ENCODE results near the gene MRPS17. TPM values are rescaled to one million over a fixed set of nuclear protein-coding genes. Genes with fewer than 3 reads are reported as not detected.

Gene MRPS17
- total RNA-seq, 5 donors from 2014 or later (not counting 1 experiment from before 2014, with no cell fraction given) = 7.8 to 12.2 (median 11.1) TPM

DNA sequence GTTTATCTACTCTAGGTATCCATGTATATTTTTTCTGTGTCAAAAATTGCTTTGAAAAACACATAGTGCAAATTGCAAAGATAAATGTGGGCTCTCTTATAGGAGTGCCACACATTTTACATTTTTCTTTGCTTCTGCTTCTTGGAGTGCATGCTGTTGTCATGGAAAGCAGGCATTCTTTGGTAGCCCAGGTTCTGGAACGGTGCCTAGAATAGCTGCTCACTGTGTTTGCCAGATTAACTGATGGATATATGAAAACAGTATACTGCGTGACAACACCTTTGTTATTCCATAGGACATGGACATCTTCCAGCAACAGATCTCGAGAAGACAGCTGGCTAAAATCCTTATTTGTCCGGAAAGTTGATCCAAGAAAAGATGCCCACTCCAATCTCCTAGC lies 26.2 kb downstream of the MRPS17 start:
- H3K36me3 ChIP-seq (ENCODE audit: control insufficient read depth in 2 of 2, extremely low read depth in 1 of 2, insufficient read depth in 1 of 2, low read length in 1 of 2) = peaks cover 14 to 42% of the 10 kb centered on the region in 2 donors

DNA sequence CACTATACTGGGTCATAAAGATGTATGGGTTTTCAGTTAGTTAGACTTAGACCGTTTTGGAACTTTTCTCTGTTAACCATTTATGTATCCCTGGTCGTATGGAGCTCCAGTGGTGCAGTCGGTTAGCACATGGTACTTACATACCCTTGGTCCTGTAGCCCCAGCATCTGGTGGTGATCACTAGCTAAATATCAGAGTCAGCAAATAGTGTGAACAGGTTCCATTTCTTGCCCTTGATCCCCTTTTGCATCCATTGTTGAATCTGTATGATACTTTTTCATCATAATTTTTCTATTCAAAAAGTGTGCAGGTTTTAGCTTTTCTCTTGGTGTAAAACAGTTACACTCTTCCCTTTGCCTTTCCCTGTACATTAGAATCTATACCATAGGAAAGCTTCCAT lies 28.6 kb downstream of the MRPS17 start:
- Histone ChIP-seq H3K9me3 (no peaks in the 10 kb centered on the region), H3K27me3 (replicated peaks in 1 of 2; ENCODE audit: control insufficient read depth in 2 of 2, extremely low read depth in 1 of 2, insufficient read depth in 2 of 2, low read length in 1 of 2) (no peaks in the 10 kb centered on the region), H3K27ac (ENCODE audit: low read length) (no peak overlapping the region), H3K4me1 (ENCODE audit: control insufficient read depth in 1 of 2, extremely low read depth in 1 of 2, insufficient read depth in 2 of 2, low read length in 2 of 2) (no peaks in the 10 kb centered on the region), H3K4me3 (ENCODE audit: control insufficient read depth in 1 of 2, extremely low read depth in 1 of 2, low read length in 1 of 2) (no peak overlapping the region), H3K36me3 (ENCODE audit: control insufficient read depth in 2 of 2, extremely low read depth in 1 of 2, insufficient read depth in 1 of 2, low read length in 1 of 2) (peaks cover 23 to 64% of the 10 kb centered on the region in 2 donors)
- Mint-ChIP-seq H3K4me1 (peaks cover 4 to 7% (median 6%) of the 10 kb centered on the region in 3 donors), H3K36me3 (peaks cover 42% of the 10 kb centered on the region), H3K27ac (no peak overlapping the region), H3K4me3 (no peak overlapping the region), H3K9me3 (no peaks in the 10 kb centered on the region), H3K27me3 (no peaks in the 10 kb centered on the region)
- WGBS (ENCODE audit: insufficient coverage) = 100% methylated on average over 1 of the region's 3 CpGs
- DNase-seq (no peak), ATAC-seq (replicated peaks in 1 of 4) (no peak)
- POLR2A ChIA-PET = no interaction called here
- CTCF ChIA-PET = no interaction called here

More for the DNA sequence above, 26.2 kb downstream of the MRPS17 start:
- no CpG with 5 or more reads among the region's 4 CpGs for WGBS (ENCODE audit: insufficient coverage)
- Mint-ChIP-seq H3K27ac (no peak overlapping the region), H3K4me3 (no peak overlapping the region), H3K36me3 (peaks cover 35% of the 10 kb centered on the region), H3K9me3 (no peaks in the 10 kb centered on the region), H3K27me3 (no peaks in the 10 kb centered on the region), H3K4me1 (peaks cover 13 to 16% (median 14%) of the 10 kb centered on the region in 3 donors)
- Histone ChIP-seq H3K27ac (ENCODE audit: low read length) (no peak overlapping the region), H3K4me1 (ENCODE audit: control insufficient read depth in 1 of 2, extremely low read depth in 1 of 2, insufficient read depth in 2 of 2, low read length in 2 of 2) (no peaks in the 10 kb centered on the region), H3K27me3 (replicated peaks in 1 of 2; ENCODE audit: control insufficient read depth in 2 of 2, extremely low read depth in 1 of 2, insufficient read depth in 2 of 2, low read length in 1 of 2) (no peaks in the 10 kb centered on the region), H3K9me3 (no peaks in the 10 kb centered on the region), H3K4me3 (ENCODE audit: control insufficient read depth in 1 of 2, extremely low read depth in 1 of 2, low read length in 1 of 2) (no peak overlapping the region)
- POLR2A ChIA-PET = no interaction called here
- DNase-seq (no peak), ATAC-seq (replicated peaks in 1 of 4) (no peak)
- CTCF ChIA-PET = interaction anchor here in 1 of 2 donors (0.6 to 1.6 kb wide), 2 partner anchors 14 to 75 kb away, joined by 4 read pairs; partner anchors contain the start of gene NIPSNAP2

DNA sequence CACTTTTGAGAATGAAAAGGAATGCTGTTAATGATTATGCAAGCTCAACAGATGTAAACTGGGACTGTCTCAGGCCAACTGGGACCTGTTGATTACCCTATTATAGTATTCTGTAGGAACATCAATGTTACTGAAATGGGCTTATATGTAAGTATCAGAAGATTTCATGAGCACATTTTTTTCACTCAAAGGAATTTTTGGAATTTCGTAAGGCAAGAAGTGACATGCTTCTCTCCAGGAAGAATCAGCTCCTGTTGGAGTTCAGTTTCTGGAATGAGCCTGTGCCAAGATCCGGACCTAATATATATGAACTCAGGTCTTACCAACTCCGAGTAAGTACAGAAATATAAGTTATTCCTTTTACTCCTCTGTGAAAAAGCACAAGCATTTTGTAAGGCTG lies 31.9 kb downstream of the MRPS17 start:
- no peaks in the 10 kb centered on the region for H3K27me3 Mint-ChIP-seq
- Histone ChIP-seq H3K4me1 (ENCODE audit: control insufficient read depth in 1 of 2, extremely low read depth in 1 of 2, insufficient read depth in 2 of 2, low read length in 2 of 2) (no peaks in the 10 kb centered on the region), H3K36me3 (ENCODE audit: control insufficient read depth in 2 of 2, extremely low read depth in 1 of 2, insufficient read depth in 1 of 2, low read length in 1 of 2) (peaks cover 23 to 71% of the 10 kb centered on the region in 2 donors), H3K4me3 (ENCODE audit: control insufficient read depth in 1 of 2, extremely low read depth in 1 of 2, low read length in 1 of 2) (no peak overlapping the region), H3K9me3 (no peaks in the 10 kb centered on the region), H3K27ac (ENCODE audit: low read length) (no peak overlapping the region), H3K27me3 (replicated peaks in 1 of 2; ENCODE audit: control insufficient read depth in 2 of 2, extremely low read depth in 1 of 2, insufficient read depth in 2 of 2, low read length in 1 of 2) (no peaks in the 10 kb centered on the region)
- H3K4me3 Mint-ChIP-seq = no peak overlapping the region
- CTCF ChIA-PET = interaction anchor here in 1 of 2 donors (1.4 kb wide), 1 partner anchor 11 kb away, joined by 4 read pairs; no protein-coding TSS in a partner anchor
- DNase-seq = no peak
- H3K9me3 Mint-ChIP-seq = no peaks in the 10 kb centered on the region
- H3K36me3 Mint-ChIP-seq = peaks cover 42% of the 10 kb centered on the region
- POLR2A ChIA-PET = interaction anchor here (0.6 kb wide), 2 partner anchors 46 to 61 kb away, joined by 3 to 5 read pairs; no protein-coding TSS in a partner anchor
- no CpG with 5 or more reads among the region's 3 CpGs for WGBS (ENCODE audit: insufficient coverage)
- no peak for ATAC-seq (replicated peaks in 1 of 4)
- no peaks in the 10 kb centered on the region for H3K4me1 Mint-ChIP-seq
- H3K27ac Mint-ChIP-seq = no peak overlapping the region

DNA sequence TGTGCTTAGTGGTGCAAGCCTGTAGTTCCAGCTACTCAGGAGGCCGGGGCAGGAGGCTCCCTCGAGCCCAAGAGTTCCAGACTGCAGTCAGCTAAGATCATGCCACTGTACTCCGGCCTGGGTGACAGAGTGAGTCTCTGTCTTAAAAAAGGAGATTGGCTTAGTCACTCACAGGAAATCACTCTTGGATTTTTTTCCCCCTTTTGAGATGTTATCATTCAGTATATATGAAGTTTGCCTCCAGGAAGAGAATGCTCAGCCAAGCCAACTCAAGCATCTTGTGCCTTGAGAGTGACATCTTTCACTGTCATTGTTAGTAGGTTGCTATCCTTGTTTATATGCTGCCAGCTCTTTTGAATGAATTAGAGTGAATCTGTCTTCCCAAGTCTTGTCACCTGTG lies 40.7 kb downstream of the MRPS17 start:
- Histone ChIP-seq H3K9me3 (no peaks in the 10 kb centered on the region), H3K4me3 (ENCODE audit: control insufficient read depth in 1 of 2, extremely low read depth in 1 of 2, low read length in 1 of 2) (no peak overlapping the region), H3K27me3 (replicated peaks in 1 of 2; ENCODE audit: control insufficient read depth in 2 of 2, extremely low read depth in 1 of 2, insufficient read depth in 2 of 2, low read length in 1 of 2) (no peaks in the 10 kb centered on the region), H3K36me3 (ENCODE audit: control insufficient read depth in 2 of 2, extremely low read depth in 1 of 2, insufficient read depth in 1 of 2, low read length in 1 of 2) (peaks cover 13 to 31% of the 10 kb centered on the region in 2 donors), H3K4me1 (ENCODE audit: control insufficient read depth in 1 of 2, extremely low read depth in 1 of 2, insufficient read depth in 2 of 2, low read length in 2 of 2) (no peaks in the 10 kb centered on the region), H3K27ac (ENCODE audit: low read length) (no peak overlapping the region)
- CTCF ChIA-PET = no interaction called here
- POLR2A ChIA-PET = no interaction called here
- ATAC-seq (replicated peaks in 1 of 4) = no peak
- Mint-ChIP-seq H3K27me3 (no peaks in the 10 kb centered on the region), H3K36me3 (peaks cover 40% of the 10 kb centered on the region), H3K9me3 (no peaks in the 10 kb centered on the region), H3K4me1 (no peaks in the 10 kb centered on the region), H3K27ac (peak overlapping the region; percentile 16 to 31), H3K4me3 (no peak overlapping the region)
- WGBS (ENCODE audit: insufficient coverage) = no CpG with 5 or more reads among the region's 3 CpGs
- DNase-seq = no peak

DNA sequence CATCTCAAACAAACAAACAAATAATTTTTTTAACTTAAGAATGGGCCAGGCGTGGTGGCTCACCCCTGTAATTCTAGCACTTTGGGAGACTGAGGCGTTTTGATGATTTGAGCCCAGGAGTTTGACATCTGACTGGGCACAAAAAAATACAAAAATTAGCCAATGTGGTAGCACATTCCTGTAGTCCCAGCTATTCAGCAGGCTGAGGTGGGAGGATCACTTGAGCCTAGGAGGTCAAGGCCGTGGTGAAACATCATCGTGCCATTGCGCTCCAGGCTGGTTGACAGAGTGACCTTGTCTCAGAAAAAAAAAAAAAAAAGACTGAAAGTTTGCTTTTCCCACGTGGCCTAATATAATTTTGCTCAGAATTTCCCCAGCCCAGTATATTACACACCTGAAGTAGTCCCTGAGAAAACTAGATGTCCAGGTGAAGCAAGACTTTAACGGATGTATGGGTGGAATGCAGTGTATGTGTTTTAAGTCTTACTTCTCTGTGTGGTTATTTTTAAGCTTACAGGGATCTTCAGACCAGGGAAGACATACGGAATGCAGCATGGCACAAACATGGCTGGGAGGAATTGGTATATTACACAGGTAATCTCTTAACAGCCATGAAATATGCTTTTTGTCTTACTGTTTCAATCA lies 45.3 kb downstream of the MRPS17 start:
- H3K36me3 Mint-ChIP-seq = peaks cover 45% of the 10 kb centered on the region

DNA sequence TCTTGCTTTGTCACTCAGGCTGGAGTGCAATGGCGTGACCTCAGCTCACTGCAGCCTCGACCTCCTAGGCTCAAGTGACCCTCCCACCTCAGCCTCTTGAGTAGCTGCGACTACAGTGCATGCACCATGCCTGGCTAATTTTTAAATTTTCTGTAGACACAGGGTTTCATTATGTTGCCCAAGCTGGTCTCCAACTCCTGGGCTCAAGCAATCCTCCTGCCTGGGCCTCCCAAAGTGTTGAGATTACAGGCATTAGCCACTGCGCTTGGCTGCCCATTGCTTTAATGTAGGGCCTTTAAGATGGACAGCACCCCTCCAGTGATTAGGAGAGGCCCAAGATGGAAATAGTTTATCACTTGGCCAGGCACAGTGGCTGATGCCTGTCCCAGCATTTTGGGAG lies 52.1 kb downstream of the MRPS17 start:
- Mint-ChIP-seq H3K9me3 (no peaks in the 10 kb centered on the region), H3K27me3 (no peaks in the 10 kb centered on the region), H3K4me1 (no peaks in the 10 kb centered on the region), H3K27ac (no peak overlapping the region), H3K36me3 (peaks cover 10% of the 10 kb centered on the region), H3K4me3 (no peak overlapping the region)
- H3K4me1 ChIP-seq (ENCODE audit: control insufficient read depth in 1 of 2, extremely low read depth in 1 of 2, insufficient read depth in 2 of 2, low read length in 2 of 2) = no peaks in the 10 kb centered on the region
- ChIA-PET POLR2A (no interaction called here), CTCF (interaction anchor here (1.6 to 5.8 kb wide), 2 partner anchors 10 to 70 kb away, joined by 3 to 32 read pairs; no protein-coding TSS in a partner anchor)
- ATAC-seq (replicated peaks in 1 of 4) (no peak), DNase-seq (no peak)
- H3K36me3 ChIP-seq (ENCODE audit: control insufficient read depth in 2 of 2, extremely low read depth in 1 of 2, insufficient read depth in 1 of 2, low read length in 1 of 2) = peaks cover 2 to 9% of the 10 kb centered on the region in 2 donors
- H3K9me3 ChIP-seq = no peaks in the 10 kb centered on the region
- WGBS (ENCODE audit: insufficient coverage) = 100% methylated on average over 4 of the region's 4 CpGs
- no peak overlapping the region for H3K4me3 ChIP-seq (ENCODE audit: control insufficient read depth in 1 of 2, extremely low read depth in 1 of 2, low read length in 1 of 2)
- H3K27me3 ChIP-seq (replicated peaks in 1 of 2; ENCODE audit: control insufficient read depth in 2 of 2, extremely low read depth in 1 of 2, insufficient read depth in 2 of 2, low read length in 1 of 2) = no peaks in the 10 kb centered on the region
- H3K27ac ChIP-seq (ENCODE audit: low read length) = no peak overlapping the region

More for the DNA sequence above, 45.3 kb downstream of the MRPS17 start:
- Mint-ChIP-seq H3K27me3 (no peaks in the 10 kb centered on the region), H3K4me3 (no peak overlapping the region), H3K4me1 (no peaks in the 10 kb centered on the region), H3K27ac (no peak overlapping the region), H3K9me3 (no peaks in the 10 kb centered on the region)
- Histone ChIP-seq H3K4me3 (ENCODE audit: control insufficient read depth in 1 of 2, extremely low read depth in 1 of 2, low read length in 1 of 2) (no peak overlapping the region), H3K27me3 (replicated peaks in 1 of 2; ENCODE audit: control insufficient read depth in 2 of 2, extremely low read depth in 1 of 2, insufficient read depth in 2 of 2, low read length in 1 of 2) (no peaks in the 10 kb centered on the region), H3K36me3 (ENCODE audit: control insufficient read depth in 2 of 2, extremely low read depth in 1 of 2, insufficient read depth in 1 of 2, low read length in 1 of 2) (peaks cover 25 to 35% of the 10 kb centered on the region in 2 donors), H3K4me1 (ENCODE audit: control insufficient read depth in 1 of 2, extremely low read depth in 1 of 2, insufficient read depth in 2 of 2, low read length in 2 of 2) (no peaks in the 10 kb centered on the region), H3K9me3 (no peaks in the 10 kb centered on the region), H3K27ac (ENCODE audit: low read length) (no peak overlapping the region)
- 97% methylated on average over 4 of the region's 8 CpGs for WGBS (ENCODE audit: insufficient coverage)
- DNase-seq (no peak), ATAC-seq (replicated peaks in 1 of 4) (no peak)
- POLR2A ChIA-PET = interaction anchor here in 1 of 2 donors (0.7 kb wide), 1 partner anchor 613 kb away, joined by 3 read pairs; no protein-coding TSS in a partner anchor
- CTCF ChIA-PET = interaction anchor here in 1 of 2 donors (0.5 to 1.0 kb wide), 2 partner anchors 18 to 75 kb away, joined by 3 to 5 read pairs; no protein-coding TSS in a partner anchor
